Transverse colon (tissue), 3 donors: ENCODE data around the gene CHFR.

Experiments used
- EP300 ChIP-seq: sonication (generic); formaldehyde crosslinking; IDR thresholded peaks from one replicate; pipeline ENCODE4 v1.6.1; 2017; ENCODE audit warnings: antibody characterized with exemption, low read depth
- TF ChIP-seq, protein P1 (sequence below), 5 experiments: fragments of 200-600 bp in 3 of 5; fragments of 450-650 bp in 2 of 5; sonication (generic) in 3 of 5; IDR thresholded peaks; 1 replicate in 2 of 5; 2 replicates in 3 of 5; pipeline ENCODE4 v1.5.1; 2016 to 2017; ENCODE audit warnings: antibody characterized with exemption in 5 of 5, inconsistent platforms in 3 of 5, mild to moderate bottlenecking in 2 of 5, moderate library complexity in 1 of 5

DNA sequence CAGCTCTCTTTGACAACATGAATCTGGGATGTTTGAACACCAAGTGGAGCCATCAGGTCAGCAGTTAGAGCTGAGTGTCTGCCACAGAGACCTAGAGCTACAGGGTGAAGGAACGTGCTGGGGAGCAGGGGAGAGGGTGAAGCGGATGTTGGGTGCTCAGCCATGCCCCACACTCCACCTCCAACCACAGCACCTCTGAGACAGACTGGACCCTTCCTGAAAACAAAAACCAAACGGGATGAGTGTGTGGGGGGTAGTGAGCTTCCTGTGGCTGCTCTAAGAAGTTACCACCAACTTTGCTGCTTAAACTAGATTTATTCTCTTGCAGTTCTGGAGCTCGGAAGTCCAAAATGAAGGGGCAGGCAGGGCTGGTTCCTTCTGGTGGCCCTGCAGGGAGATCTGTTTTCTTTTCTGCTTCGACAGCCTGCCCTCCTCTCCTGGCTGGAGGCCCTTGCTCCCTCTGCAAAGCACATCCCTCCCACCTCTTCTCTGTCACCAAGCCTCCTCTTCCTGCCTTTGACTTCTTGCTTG is 53.2 kb downstream of the CHFR start:
- TF ChIP-seq EP300 = no peak
- TF ChIP-seq, protein P1, sequence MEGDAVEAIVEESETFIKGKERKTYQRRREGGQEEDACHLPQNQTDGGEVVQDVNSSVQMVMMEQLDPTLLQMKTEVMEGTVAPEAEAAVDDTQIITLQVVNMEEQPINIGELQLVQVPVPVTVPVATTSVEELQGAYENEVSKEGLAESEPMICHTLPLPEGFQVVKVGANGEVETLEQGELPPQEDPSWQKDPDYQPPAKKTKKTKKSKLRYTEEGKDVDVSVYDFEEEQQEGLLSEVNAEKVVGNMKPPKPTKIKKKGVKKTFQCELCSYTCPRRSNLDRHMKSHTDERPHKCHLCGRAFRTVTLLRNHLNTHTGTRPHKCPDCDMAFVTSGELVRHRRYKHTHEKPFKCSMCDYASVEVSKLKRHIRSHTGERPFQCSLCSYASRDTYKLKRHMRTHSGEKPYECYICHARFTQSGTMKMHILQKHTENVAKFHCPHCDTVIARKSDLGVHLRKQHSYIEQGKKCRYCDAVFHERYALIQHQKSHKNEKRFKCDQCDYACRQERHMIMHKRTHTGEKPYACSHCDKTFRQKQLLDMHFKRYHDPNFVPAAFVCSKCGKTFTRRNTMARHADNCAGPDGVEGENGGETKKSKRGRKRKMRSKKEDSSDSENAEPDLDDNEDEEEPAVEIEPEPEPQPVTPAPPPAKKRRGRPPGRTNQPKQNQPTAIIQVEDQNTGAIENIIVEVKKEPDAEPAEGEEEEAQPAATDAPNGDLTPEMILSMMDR (IDR thresholded peaks at IDR 0.05) = no peak
